Osteocyte (in vitro differentiated cells): ENCODE measurements around the gene CXorf49. TPM values are rescaled to one million over a fixed set of nuclear protein-coding genes. Genes with fewer than 3 reads are reported as not detected.
"Not testable (repeated sequence)": the region's sequence is repeated elsewhere in the genome, so short reads cannot be mapped to it uniquely, and the experiment has no call there.

Experiments used
- DNase-seq: peaks from one replicate; pipeline ENCODE4 v3.0.0; 2021; ENCODE audit warnings: mixed read lengths; ENCODE audit not compliant: unreplicated experiment; ENCODE audit errors: extremely low spot score
- H3K27ac Mint-ChIP-seq: one replicate; pipeline ENCODE4 v1.8.0; 2021; ENCODE audit warnings: mild to moderate bottlenecking, mixed read lengths; ENCODE audit not compliant: unreplicated experiment
- H3K27me3 Mint-ChIP-seq: one replicate; pipeline ENCODE4 v1.8.0; 2021; ENCODE audit warnings: mixed read lengths; ENCODE audit not compliant: unreplicated experiment
- H3K36me3 Mint-ChIP-seq: one replicate; pipeline ENCODE4 v1.8.0; 2021; ENCODE audit warnings: mixed read lengths; ENCODE audit not compliant: unreplicated experiment
- H3K4me1 Mint-ChIP-seq: one replicate; pipeline ENCODE4 v1.8.0; 2021; ENCODE audit warnings: mixed read lengths; ENCODE audit not compliant: unreplicated experiment
- H3K4me3 Mint-ChIP-seq: one replicate; pipeline ENCODE4 v1.8.0; 2021; ENCODE audit warnings: mild to moderate bottlenecking, moderate library complexity, mixed read lengths; ENCODE audit not compliant: unreplicated experiment
- H3K9me3 Mint-ChIP-seq: one replicate; pipeline ENCODE4 v1.8.0; 2021; ENCODE audit warnings: mixed read lengths; ENCODE audit not compliant: unreplicated experiment
- total RNA-seq: library from RNA; stranded (reverse); gene quantifications from 2 replicates; pipeline ENCODE4 v1.2.1, GENCODE V29; 2021
- TF ChIP-seq, protein P1 (sequence below): fragments of 200-600 bp; sonication (generic); IDR thresholded peaks from 2 replicates; pipeline ENCODE4 v1.5.0; 2021; ENCODE audit warnings: antibody characterized with exemption, mild to moderate bottlenecking, moderate library complexity

Gene CXorf49
- total RNA-seq, 1 donor from 2014 or later, result not detected

DNA sequence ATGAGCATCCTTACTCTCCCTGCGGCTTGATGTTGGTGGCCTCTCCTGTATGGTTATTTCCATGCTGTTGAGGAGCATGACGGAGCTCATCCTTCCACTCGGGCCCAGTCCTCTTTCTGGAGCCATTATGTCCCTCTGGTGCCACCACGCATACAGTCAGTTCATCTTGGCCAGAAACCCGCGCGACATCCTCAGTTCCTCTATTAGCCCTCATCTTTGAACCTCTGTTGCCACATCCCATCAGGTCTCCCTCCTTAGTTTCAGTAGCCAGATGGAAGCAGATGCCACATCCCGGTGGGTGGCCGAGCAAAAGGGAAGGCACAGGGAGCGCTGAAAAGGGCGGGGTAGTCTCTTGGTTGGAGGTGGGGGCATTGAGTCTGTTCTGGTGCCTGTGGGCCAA, 46.1 kb downstream of the CXorf49 start:
- H3K4me3 Mint-ChIP-seq, result no peak overlapping the region
- no peaks in the 10 kb centered on the region for H3K36me3 Mint-ChIP-seq
- no peaks in the 10 kb centered on the region for H3K4me1 Mint-ChIP-seq
- no peak for DNase-seq
- TF ChIP-seq, protein P1, sequence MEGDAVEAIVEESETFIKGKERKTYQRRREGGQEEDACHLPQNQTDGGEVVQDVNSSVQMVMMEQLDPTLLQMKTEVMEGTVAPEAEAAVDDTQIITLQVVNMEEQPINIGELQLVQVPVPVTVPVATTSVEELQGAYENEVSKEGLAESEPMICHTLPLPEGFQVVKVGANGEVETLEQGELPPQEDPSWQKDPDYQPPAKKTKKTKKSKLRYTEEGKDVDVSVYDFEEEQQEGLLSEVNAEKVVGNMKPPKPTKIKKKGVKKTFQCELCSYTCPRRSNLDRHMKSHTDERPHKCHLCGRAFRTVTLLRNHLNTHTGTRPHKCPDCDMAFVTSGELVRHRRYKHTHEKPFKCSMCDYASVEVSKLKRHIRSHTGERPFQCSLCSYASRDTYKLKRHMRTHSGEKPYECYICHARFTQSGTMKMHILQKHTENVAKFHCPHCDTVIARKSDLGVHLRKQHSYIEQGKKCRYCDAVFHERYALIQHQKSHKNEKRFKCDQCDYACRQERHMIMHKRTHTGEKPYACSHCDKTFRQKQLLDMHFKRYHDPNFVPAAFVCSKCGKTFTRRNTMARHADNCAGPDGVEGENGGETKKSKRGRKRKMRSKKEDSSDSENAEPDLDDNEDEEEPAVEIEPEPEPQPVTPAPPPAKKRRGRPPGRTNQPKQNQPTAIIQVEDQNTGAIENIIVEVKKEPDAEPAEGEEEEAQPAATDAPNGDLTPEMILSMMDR, result no peak
- no peaks in the 10 kb centered on the region for H3K9me3 Mint-ChIP-seq
- peaks cover 2% of the 10 kb centered on the region for H3K27me3 Mint-ChIP-seq
- H3K27ac Mint-ChIP-seq, result no peak overlapping the region

GRCh38 chrX:71671043-71671780, 46.9 kb downstream of the CXorf49 start:
- H3K9me3 Mint-ChIP-seq, result no peaks in the 10 kb centered on the region
- no peak overlapping the region for H3K27ac Mint-ChIP-seq
- H3K36me3 Mint-ChIP-seq, result no peaks in the 10 kb centered on the region
- DNase-seq, result no peak
- TF ChIP-seq, protein P1, result no peak
- no peak overlapping the region for H3K4me3 Mint-ChIP-seq
- H3K27me3 Mint-ChIP-seq, result peaks cover 2% of the 10 kb centered on the region
- H3K4me1 Mint-ChIP-seq, result no peaks in the 10 kb centered on the region

DNA sequence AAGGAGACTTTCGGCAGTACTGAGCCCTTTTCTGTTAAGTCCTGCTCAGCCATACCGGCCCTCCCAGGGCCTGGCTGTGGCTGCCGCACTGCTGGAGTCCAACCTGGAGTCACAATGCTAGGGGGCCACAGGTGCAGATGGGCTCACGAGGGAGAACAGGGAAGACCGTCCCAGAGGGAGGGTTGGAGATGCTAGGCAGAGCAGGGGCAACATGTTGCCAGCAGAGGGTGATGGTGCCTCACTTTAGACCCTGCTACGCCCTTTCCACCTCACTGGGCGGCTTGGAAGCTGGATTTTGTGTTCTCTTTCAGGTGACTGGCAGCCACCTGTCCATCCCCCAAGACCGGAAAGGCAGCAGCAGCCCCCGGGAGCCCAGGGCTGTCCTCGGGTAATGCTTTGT, 48.1 kb downstream of the CXorf49 start:
- H3K4me1 Mint-ChIP-seq, H3K27me3 Mint-ChIP-seq, H3K4me3 Mint-ChIP-seq, H3K27ac Mint-ChIP-seq, H3K9me3 Mint-ChIP-seq, H3K36me3 Mint-ChIP-seq, DNase-seq: not testable (repeated sequence)
- TF ChIP-seq, protein P1, result peak; percentile 51

- no peak for DNase-seq
- no peaks in the 10 kb centered on the region for H3K9me3 Mint-ChIP-seq
- no peaks in the 10 kb centered on the region for H3K4me1 Mint-ChIP-seq
- no peak overlapping the region for H3K27ac Mint-ChIP-seq
- peaks cover 2% of the 10 kb centered on the region for H3K27me3 Mint-ChIP-seq
- no peak overlapping the region for H3K4me3 Mint-ChIP-seq
- TF ChIP-seq, protein P1, result no peak
- no peaks in the 10 kb centered on the region for H3K36me3 Mint-ChIP-seq
Observed at GRCh38 chrX:71669492-71669891, 48.6 kb downstream of the CXorf49 start.

DNA sequence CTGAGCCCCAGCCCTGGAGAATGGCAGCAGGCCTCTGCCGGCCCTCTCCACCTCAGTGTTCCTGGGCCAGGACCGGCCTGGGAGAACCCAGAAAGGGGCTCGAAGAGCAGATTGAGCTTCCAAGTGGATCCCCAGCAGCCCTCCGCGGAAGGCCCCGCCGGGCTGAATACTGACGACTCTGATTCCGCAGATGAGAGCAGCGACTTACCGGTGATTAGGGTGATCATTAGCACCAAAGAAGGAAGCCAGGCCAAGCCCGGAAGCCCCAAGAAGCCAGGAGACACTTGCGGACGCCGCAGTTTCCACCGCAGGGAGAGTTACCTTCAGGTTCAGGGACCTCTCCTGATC, 49.9 kb downstream of the CXorf49 start:
- no peak overlapping the region for H3K4me3 Mint-ChIP-seq
- no peaks in the 10 kb centered on the region for H3K27me3 Mint-ChIP-seq
- TF ChIP-seq, protein P1, result no peak
- no peak overlapping the region for H3K27ac Mint-ChIP-seq
- H3K36me3 Mint-ChIP-seq, result no peaks in the 10 kb centered on the region
- no peaks in the 10 kb centered on the region for H3K9me3 Mint-ChIP-seq
- H3K4me1 Mint-ChIP-seq, result no peaks in the 10 kb centered on the region
- DNase-seq, result no peak
